Activated effector memory CD4-positive, alpha-beta T cell treated with anti-CD3 and anti-CD28 coated beads, Interleukin-2, amount 50 U/mL, for 16 hours (primary cell): ENCODE results near the gene ETV7.

ENCODE experiments used
- DNase-seq: peaks from one replicate; pipeline ENCODE4 v3.0.0-alpha.2; 2020

Gene ETV7

GRCh38 chr6:36318690-36319435 lies 68.6 kb downstream of the ETV7 start:
- DNase-seq, result no peak

DNA sequence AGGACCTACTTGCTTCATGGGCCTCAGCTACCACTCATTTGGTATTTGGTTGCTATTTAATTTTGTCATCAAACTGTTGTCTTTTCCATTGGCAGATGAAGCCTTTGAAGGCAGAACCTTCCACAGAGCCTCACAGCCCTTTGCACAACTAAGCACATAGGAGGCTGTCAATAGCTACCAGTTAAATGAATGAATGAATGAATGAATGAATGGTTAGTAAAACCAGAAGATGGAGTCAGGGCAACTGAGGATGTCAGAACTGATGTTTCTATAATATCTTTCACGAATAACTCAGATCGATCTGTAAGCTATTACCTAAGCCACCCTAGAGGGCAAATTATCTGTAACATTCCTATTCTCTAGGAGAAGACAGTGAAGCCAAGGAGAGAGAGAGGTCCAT lies 69.8 kb downstream of the ETV7 start:
- DNase-seq, result no peak
